ENCODE results near the gene KIAA1614.
"Not testable (repeated sequence)": the region's sequence is repeated elsewhere in the genome, so short reads cannot be mapped to it uniquely, and the experiment has no call there.

The KIAA1614 gene

DNA sequence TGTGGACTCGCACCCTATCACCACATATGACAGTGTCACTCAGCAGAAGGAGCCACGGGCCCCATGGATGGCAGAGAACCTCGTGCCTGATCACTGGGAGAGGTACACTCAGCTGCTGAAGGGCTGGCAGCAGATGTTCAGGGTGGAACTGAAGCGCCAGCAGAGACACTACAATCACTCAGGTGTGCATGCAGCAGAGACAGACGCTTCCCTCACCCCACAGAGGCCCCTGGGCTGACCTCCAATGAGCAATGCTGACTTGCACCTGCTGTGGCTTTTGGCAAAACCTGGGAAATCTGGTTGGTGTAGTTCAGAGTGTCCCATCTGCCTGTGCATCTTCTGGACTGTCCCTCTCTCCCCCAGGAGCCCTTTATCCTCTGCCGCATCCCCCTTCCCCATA is 51.9 kb downstream of the KIAA1614 start:
- no peak for DNase-seq
- H3K4me1 ChIP-seq: peaks cover 0 to 11% (median 3%) of the 10 kb centered on the region in 4 donors
- peaks cover 0 to 22% (median 11%) of the 10 kb centered on the region in 3 donors for H3K36me3 ChIP-seq
- TF ChIP-seq, protein P1, sequence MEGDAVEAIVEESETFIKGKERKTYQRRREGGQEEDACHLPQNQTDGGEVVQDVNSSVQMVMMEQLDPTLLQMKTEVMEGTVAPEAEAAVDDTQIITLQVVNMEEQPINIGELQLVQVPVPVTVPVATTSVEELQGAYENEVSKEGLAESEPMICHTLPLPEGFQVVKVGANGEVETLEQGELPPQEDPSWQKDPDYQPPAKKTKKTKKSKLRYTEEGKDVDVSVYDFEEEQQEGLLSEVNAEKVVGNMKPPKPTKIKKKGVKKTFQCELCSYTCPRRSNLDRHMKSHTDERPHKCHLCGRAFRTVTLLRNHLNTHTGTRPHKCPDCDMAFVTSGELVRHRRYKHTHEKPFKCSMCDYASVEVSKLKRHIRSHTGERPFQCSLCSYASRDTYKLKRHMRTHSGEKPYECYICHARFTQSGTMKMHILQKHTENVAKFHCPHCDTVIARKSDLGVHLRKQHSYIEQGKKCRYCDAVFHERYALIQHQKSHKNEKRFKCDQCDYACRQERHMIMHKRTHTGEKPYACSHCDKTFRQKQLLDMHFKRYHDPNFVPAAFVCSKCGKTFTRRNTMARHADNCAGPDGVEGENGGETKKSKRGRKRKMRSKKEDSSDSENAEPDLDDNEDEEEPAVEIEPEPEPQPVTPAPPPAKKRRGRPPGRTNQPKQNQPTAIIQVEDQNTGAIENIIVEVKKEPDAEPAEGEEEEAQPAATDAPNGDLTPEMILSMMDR (IDR thresholded peaks at IDR 0.05): no peak
- H3K27ac ChIP-seq: no peak overlapping the region
- no peaks in the 10 kb centered on the region for H3K27me3 ChIP-seq
- intact Hi-C loops (cut with DNase I; ENCODE audit: low total_unique reads): no loop called here
- no peaks in the 10 kb centered on the region for H3K9me3 ChIP-seq
- no peak overlapping the region for H3K4me3 ChIP-seq

GRCh38 chr1:180966312-180966711 is 53.6 kb downstream of the KIAA1614 start:
- H3K4me3 ChIP-seq: no peak overlapping the region
- TF ChIP-seq, protein P1 (IDR thresholded peaks at IDR 0.05): no peak
- intact Hi-C loops (cut with DNase I; ENCODE audit: low total_unique reads): no loop called here
- H3K27me3 ChIP-seq: no peaks in the 10 kb centered on the region
- no peak overlapping the region for H3K27ac ChIP-seq
- peaks cover 0 to 11% (median 3%) of the 10 kb centered on the region in 4 donors for H3K4me1 ChIP-seq
- peaks cover 0 to 32% (median 17%) of the 10 kb centered on the region in 3 donors for H3K36me3 ChIP-seq
- H3K9me3 ChIP-seq: no peaks in the 10 kb centered on the region
- DNase-seq: no peak

GRCh38 chr1:180966744-180967536 is 54.2 kb downstream of the KIAA1614 start:
- TF ChIP-seq, protein P1 (IDR thresholded peaks at IDR 0.05): no peak
- no peak overlapping the region for H3K4me3 ChIP-seq
- H3K36me3 ChIP-seq: peaks cover 0 to 38% (median 17%) of the 10 kb centered on the region in 3 donors
- no peaks in the 10 kb centered on the region for H3K9me3 ChIP-seq
- H3K27me3 ChIP-seq: no peaks in the 10 kb centered on the region
- intact Hi-C loops (cut with DNase I; ENCODE audit: low total_unique reads): no loop called here
- DNase-seq: no peak
- H3K4me1 ChIP-seq: peaks cover 0 to 7% (median 2%) of the 10 kb centered on the region in 4 donors
- no peak overlapping the region for H3K27ac ChIP-seq

DNA sequence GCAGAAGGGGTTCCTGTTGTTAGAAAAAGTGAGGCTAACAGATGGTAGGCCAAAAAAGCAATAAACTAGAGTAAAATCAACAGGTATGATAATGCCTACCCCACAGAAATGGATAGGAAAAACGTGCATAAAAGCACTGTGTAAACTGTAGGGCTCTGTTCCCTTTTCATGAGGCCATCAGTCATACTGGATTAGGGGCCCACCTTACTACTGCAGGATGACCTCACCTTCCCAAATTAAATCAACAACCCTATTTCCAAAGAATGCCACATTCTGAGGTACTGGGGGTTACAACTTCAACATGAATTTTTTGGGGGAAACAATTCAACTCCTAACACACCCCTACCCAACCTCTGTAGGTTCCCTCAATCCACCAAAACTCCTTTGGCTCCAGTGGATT is 54.9 kb downstream of the KIAA1614 start:
- no peaks in the 10 kb centered on the region for H3K9me3 ChIP-seq
- H3K27ac ChIP-seq: no peak overlapping the region
- intact Hi-C loops (cut with DNase I; ENCODE audit: low total_unique reads): no loop called here
- DNase-seq: no peak
- TF ChIP-seq, protein P1 (IDR thresholded peaks at IDR 0.05): no peak
- peaks cover 0 to under 1% (median 0%) of the 10 kb centered on the region in 4 donors for H3K4me1 ChIP-seq
- peaks cover 0 to 44% (median 22%) of the 10 kb centered on the region in 3 donors for H3K36me3 ChIP-seq
- H3K4me3 ChIP-seq: no peak overlapping the region
- H3K27me3 ChIP-seq: no peaks in the 10 kb centered on the region

GRCh38 chr1:180968834-180969233 is 56.1 kb downstream of the KIAA1614 start:
- H3K4me1 ChIP-seq; H3K9me3 ChIP-seq; intact Hi-C loops (cut with DNase I; ENCODE audit: low total_unique reads); H3K27ac ChIP-seq; H3K4me3 ChIP-seq; DNase-seq; H3K27me3 ChIP-seq: not testable (repeated sequence)
- peaks cover 0 to 49% (median 30%) of the 10 kb centered on the region in 3 donors for H3K36me3 ChIP-seq

DNA sequence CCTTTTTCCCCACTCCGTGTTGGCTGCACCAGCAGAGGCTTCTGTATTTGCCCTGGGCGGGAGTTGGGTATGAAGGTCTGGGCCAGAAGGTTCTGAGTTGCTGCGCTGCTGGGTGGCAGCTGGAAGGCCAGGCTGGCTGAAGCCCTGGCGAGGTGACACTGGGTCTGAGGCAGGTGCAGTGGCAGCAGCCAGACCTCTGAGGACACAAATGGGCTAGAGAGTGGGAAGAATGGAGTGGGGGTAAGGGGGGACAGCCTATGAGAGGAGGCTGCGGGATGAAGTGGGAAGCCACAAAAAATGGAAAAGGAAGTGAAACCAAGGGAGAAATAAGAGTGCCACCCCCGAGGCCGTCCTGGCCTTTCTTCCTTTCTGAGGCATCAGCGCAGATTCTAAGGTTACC is 56.7 kb downstream of the KIAA1614 start:
- Histone ChIP-seq H3K27ac (no peak overlapping the region), H3K9me3 (no peaks in the 10 kb centered on the region), H3K4me1 (peaks cover 0 to 5% (median 2%) of the 10 kb centered on the region in 4 donors), H3K4me3 (no peak overlapping the region), H3K27me3 (no peaks in the 10 kb centered on the region), H3K36me3 (peaks cover 0 to 55% (median 33%) of the 10 kb centered on the region in 3 donors)
- intact Hi-C loops (cut with DNase I; ENCODE audit: low total_unique reads): no loop called here
- DNase-seq: no peak
- TF ChIP-seq, protein P1 (IDR thresholded peaks at IDR 0.05): no peak

All from tibial artery (tissue), 4 donors.